ENCODE measurements around the gene CEACAM16. TPM values are rescaled to one million over a fixed set of nuclear protein-coding genes. Genes with fewer than 3 reads are reported as not detected.

The CEACAM16 gene
- total RNA-seq, 6 experiments from 2014 or later: not detected

GRCh38 chr19:44731622-44732021 is 32.7 kb downstream of the CEACAM16 start:
- Histone ChIP-seq H3K9me3 (no peaks in the 10 kb centered on the region), H3K27me3 (no peaks in the 10 kb centered on the region), H3K36me3 (no peaks in the 10 kb centered on the region), H3K4me3 (no peak overlapping the region), H3K27ac (no peak overlapping the region), H3K4me1 (peaks cover 0 to 16% (median 8%) of the 10 kb centered on the region in 4 donors)
- intact Hi-C loops (cut with DNase I): no loop called here
- DNase-seq: no peak
- no peak for ATAC-seq
- TF ChIP-seq POLR2A (IDR thresholded peaks at IDR 0.05) (no peak), CTCF (IDR thresholded peaks at IDR 0.05) (no peak)
- WGBS (ENCODE audit: insufficient coverage, low coverage, low lambda C conversion rate, missing lambda C conversion rate): 70% methylated on average over 1 of the region's 5 CpGs

- Histone ChIP-seq H3K27ac (no peak overlapping the region), H3K36me3 (no peaks in the 10 kb centered on the region), H3K4me1 (peaks cover 0 to 15% (median 8%) of the 10 kb centered on the region in 4 donors), H3K4me3 (no peak overlapping the region), H3K27me3 (no peaks in the 10 kb centered on the region), H3K9me3 (no peaks in the 10 kb centered on the region)
- DNase-seq (no peak), ATAC-seq (no peak)
- intact Hi-C loops (cut with DNase I): no loop called here
- 68% methylated on average over 6 of the region's 11 CpGs for WGBS (ENCODE audit: insufficient coverage, low coverage, low lambda C conversion rate, missing lambda C conversion rate)
- TF ChIP-seq CTCF (IDR thresholded peaks at IDR 0.05) (no peak), POLR2A (IDR thresholded peaks at IDR 0.05) (no peak)
Measured at GRCh38 chr19:44732235-44733014, 33.5 kb downstream of the CEACAM16 start.

- TF ChIP-seq POLR2A (IDR thresholded peaks at IDR 0.05) (no peak), CTCF (IDR thresholded peaks at IDR 0.05) (no peak)
- ATAC-seq: no peak
- 40% methylated on average over 1 of the region's 1 CpG for WGBS (ENCODE audit: insufficient coverage, low coverage, low lambda C conversion rate, missing lambda C conversion rate)
- no peaks in the 10 kb centered on the region for H3K27me3 ChIP-seq
- H3K9me3 ChIP-seq: no peaks in the 10 kb centered on the region
- H3K27ac ChIP-seq: no peak overlapping the region
- intact Hi-C loops (cut with DNase I): no loop called here
- DNase-seq: no peak
- H3K36me3 ChIP-seq: no peaks in the 10 kb centered on the region
- peaks cover 0 to 34% (median 16%) of the 10 kb centered on the region in 4 donors for H3K4me1 ChIP-seq
- H3K4me3 ChIP-seq: no peak overlapping the region
Measured at GRCh38 chr19:44734357-44734756, 35.4 kb downstream of the CEACAM16 start.

- no peak for ATAC-seq
- Histone ChIP-seq H3K36me3 (no peaks in the 10 kb centered on the region), H3K27ac (no peak overlapping the region), H3K4me1 (peaks cover 0 to 41% (median 20%) of the 10 kb centered on the region in 4 donors), H3K4me3 (no peak overlapping the region), H3K27me3 (no peaks in the 10 kb centered on the region), H3K9me3 (no peaks in the 10 kb centered on the region)
- no peak for DNase-seq
- intact Hi-C loops (cut with DNase I): no loop called here
- 82% methylated on average over 5 of the region's 5 CpGs for WGBS (ENCODE audit: insufficient coverage, low coverage, low lambda C conversion rate, missing lambda C conversion rate)
- no peak for TF ChIP-seq CTCF (IDR thresholded peaks at IDR 0.05)
- TF ChIP-seq POLR2A (IDR thresholded peaks at IDR 0.05): no peak
Measured at GRCh38 chr19:44735011-44735410, 36.1 kb downstream of the CEACAM16 start.
